GM19025 (cell line): Measurements from ENCODE around the gene ZNF662.

Experiments used
- ATAC-seq: cut with Tn5 transposase; IDR thresholded peaks from one replicate; pipeline ENCODE4 v1.9.1; 2021; ENCODE audit warnings: mild to moderate bottlenecking, low read depth, moderate library complexity; ENCODE audit not compliant: unreplicated experiment

The ZNF662 gene

DNA sequence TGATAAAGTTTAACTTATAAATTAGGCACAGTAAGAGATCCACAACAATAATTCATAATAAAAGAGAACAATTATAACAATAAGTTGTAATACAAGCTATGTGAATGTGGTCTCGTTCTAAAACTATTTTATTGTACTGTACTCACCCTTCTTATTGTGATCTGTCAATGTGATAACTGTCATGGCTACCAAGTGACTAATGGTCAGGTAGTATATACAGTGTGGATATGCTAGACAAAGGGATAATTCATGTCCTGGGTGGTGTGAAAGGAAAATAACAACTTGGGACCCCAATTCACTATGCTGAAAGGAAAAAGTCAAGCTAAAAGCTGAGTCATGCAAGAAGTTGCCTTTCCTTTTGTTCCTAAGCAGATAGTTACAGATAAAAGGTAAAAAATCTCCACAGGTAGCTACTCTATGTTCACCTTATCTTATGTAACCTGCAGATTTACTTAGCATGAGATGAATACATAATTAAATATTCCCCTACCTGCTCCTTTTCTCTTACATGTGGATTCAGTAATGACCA, 19.6 kb upstream of the ZNF662 start:
- no peak for ATAC-seq

DNA sequence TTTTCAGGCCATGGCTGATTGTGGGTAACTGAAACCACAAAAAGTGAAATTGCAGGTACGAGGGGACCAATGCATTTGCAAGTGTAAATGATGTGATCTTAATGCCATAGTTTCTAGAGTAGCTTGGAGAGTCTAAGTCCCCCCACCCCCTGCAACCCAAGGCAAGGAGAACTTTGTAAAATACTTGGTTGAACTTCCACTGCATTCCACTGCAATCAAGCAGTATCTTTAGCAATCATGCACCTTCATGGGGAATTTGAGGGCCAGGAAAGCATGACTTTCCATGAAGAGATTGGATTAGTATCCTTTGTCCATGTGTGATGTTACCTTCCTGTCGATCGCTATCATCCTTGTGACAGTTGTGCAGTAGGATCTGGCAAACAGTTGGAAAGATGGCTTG, 18.9 kb upstream of the ZNF662 start:
- no peak for ATAC-seq

DNA sequence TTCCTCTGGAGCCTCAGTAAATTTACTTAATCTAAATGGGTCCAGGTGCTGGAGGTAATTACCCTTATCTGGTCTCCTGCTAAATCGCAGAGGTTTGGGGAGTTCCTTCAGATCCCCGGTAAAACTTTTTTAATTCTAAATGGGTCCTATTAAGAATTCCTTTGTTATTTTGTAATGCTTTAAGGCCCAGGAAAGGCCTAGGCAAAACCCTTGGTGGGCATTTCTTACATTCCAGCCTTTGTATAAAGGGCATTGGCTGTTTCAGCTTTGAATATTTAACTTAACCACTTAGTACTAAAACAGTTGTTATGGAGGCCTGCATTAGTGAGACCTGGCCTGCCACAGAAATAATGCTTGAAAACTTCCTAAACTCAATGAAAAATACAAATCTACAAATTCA, 14.9 kb upstream of the ZNF662 start:
- ATAC-seq, result no peak

DNA sequence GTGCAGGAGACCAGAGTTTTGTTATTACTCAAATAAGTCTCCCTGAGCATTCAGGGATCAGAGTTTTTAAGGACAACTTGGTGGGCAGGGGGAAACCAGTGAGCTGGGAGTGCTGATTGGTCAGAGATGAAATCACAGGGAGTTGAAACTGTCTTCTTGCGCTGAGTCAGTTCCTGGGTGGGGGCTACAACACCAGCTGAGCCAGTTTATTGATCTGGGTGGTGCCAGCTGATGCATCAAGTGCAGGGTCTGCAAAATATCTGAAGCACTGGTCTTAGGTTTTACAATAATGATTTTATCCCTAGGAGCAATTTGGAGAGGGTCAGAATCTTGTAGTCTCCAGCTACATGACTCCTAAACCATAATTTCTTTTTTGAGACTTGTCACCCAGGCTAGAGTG, 13.8 kb upstream of the ZNF662 start:
- ATAC-seq, result no peak

DNA sequence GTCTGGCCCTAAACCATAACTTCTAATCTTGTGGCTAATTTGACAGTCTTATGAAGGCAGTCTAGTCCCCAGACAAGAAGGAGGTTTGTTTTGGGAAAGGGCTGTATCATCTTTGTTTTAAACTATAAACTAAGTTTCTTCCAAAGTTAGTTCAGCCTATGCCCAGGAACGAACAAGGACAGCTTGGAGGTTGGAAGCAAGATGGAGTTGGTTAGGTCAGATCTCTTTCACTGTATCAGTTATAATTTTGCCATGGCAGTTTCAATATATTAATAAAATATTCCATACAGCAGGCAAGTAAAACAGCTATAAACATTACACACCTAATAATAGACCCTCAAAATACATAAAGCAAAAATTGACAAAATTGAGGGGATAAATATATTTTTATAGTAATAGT, 13.1 kb upstream of the ZNF662 start:
- no peak for ATAC-seq

DNA sequence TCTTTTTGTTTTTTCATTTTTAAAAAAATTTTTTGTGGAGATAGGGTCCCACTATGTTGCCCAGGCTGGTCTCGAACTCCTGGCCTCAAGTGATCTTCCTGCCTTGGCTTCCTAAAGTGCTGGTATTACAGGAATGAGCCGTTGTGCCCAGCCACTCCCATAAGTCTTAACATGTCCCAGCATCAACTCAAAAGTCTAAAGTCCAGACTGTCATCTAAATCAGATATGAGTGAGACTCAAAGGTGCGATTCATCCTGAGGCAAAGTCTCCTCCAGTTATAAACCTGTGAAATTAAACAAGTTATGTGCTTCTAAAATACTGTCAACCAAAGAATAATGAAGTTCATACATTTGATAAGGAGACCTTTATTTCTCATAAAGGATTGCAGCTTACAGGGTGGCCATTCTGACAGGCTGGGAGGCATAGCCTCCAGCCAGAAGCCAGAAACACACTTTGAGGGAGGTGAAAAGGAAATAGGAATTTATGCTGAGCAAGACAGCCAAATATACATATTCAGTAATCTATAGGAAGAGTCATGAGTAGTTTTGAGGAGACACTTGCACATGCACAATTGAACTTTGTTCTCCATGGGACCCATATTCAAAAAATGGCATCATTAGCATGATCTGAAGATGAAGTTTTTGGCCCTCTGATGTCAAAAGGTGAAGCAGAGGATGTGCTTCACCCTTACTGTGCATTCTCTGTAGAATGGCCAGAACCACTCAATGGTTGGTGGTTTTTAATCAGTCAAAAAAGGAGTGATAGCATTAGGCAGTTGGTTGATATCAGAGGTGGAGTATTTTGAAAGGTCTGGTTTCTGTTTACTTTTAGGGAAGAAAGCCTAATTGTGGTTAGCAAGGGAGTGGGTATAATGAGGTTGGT, 11.0 kb upstream of the ZNF662 start:
- no peak for ATAC-seq

DNA sequence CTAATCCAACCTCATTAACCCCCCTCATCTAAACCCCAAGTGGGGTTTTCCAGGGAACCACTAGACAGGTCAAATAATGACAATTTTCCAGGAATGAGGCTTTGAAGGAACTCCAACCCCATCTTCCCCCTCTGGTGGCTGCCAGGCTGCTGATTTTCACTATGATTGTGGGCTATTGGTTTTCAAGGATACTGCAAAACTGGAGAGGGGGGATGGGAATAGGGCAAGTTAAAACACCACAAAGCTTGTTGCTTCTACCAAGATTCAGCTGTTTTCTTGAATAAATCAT, 10.4 kb upstream of the ZNF662 start:
- ATAC-seq, result no peak

DNA sequence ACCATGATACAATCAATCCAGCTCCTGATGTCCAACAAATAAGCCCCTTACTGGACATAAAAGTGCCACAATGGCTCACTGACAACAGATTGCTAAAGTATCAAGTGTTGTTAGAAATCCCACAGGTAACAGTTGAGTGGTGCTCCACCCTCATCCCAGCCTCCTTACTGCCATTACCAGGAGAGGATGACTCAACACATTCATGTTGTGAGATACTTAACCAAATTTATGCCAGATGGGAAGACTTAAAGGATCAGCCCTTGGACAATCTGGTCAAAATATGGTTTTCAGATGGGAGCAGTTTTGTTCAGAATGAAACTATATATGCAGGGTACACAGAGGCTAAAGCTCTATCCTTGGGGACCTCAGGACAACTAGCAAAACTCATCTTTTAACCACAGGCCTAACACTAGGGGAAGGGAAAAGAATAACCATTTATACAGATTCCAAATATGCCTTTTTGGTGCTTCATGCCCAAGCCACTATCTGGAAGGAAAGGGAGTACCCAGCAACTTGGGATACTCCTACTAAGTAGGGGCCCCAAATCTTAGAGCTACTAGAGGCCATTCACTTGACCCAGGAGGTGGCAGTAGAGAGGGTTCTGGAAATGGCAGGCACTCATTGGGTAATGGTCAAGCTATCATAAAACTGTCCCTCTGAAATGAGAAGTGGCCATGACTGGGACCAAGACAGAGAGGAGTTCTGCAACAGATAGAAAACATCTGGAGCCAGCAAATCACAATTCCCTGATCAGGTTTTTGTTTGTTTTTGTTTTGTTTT, 6.9 kb upstream of the ZNF662 start:
- no peak for ATAC-seq

DNA sequence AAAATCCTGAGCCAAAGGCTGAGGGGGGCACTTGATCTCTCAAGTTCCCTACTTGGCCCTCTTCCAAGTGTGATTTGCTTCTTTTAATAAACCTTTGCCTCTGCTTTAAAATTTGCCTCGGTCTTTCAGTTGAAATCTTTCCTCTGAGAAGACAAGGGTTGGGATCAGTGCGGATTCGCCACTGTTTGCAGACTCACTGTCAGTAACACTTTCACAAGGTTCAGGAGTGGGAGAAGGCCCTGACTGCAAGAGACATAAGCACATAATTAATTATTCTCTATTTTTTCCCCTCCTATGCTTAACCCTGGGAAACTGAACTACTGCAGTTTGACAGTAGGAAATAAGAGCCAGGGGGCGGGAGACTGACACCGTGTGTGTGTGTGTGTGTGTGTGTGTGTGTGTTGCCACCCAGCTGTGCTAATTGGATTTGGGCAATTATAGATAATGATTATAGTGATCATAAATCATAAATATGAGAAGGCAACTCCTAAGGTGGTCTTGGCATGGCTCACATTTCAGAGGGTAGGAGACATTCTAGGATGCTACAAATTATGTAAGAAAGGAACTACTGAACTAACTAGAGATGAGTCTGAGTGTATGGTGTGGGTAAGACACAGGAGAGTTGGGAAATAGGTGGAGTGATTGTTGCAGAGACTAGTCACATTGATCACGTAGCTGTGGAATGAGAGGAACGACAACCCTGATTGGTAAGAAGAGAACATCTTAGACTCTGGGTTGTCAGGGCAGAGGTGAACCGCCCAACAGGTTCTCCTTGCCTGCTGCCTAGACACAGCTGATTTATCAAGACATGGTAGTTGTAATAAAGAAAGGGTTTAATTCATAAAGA, 5.5 kb upstream of the ZNF662 start:
- no peak for ATAC-seq

DNA sequence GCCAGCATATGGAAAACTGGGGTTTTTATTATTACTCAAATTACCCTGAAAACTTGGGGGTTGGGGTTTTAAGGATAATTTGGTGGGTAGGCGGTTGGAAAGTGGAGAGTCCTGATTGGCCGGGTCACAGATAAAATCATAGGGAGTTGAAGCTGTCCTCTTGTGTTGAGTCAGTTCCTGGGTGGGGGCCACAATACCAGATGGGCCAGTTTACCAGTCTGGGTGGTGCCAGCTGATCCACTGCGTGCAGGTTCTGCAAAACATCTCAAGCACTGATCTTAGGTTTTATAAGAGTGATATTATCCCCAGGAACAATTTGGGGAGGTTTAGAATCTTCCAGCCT, 4.9 kb upstream of the ZNF662 start:
- no peak for ATAC-seq

DNA sequence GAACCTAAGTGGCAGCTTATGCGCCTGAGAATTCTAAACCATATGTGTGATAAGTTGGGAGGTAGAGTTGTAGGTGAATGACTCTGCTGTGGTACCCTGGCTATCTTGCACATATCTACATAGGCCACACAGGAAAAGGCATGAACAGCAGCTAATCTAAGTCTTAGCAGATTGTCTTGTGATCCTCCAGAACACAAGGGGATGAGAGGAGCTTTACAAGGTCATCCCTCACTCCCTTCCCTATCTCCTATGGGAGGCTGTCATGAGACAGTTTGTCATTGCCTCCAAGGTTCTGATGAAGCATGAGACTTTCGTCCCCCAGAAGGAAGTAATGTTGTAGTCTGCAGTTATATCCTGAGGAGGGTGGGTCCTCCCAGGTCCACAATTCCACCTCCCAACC, 3.7 kb upstream of the ZNF662 start:
- ATAC-seq, result no peak

DNA sequence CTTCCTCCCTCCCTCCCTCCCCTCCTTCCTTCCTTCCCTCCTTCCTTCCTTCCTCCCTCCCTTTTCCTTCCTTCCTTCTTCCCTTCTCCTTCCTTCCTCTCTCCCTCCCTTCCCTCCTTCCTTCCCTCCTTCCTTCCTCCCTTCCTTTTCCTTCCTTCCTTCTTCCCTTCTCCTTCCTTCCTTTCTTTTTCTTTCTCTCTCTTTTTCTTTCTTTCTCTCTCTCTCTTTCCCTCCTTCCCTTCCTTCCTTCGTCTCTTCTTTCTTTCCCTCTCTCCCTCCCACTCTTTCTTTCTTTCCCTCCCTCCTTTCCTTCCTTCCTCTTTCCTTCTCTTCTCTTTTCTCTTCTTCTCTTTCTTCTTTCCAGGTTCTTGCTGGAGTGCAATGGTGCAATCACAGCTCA, 1.9 kb upstream of the ZNF662 start:
- no peak for ATAC-seq

DNA sequence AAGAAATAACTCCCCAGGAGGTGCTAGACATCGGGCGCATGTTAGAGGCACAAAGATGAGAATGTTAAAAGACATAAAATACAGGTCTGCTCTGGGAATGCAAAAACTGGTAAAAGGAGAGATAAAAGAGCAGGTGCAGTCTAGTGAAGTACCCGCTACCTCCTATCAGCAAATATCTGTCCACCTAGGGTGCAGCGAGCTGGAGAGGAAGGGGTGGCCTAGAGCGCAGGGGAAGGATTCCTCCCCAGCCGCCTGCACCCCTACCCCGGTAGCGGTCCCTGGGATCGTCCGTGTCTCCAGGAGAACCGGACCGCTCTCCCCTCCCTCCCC, 237 bp upstream of the ZNF662 start:
- no peak for ATAC-seq

DNA sequence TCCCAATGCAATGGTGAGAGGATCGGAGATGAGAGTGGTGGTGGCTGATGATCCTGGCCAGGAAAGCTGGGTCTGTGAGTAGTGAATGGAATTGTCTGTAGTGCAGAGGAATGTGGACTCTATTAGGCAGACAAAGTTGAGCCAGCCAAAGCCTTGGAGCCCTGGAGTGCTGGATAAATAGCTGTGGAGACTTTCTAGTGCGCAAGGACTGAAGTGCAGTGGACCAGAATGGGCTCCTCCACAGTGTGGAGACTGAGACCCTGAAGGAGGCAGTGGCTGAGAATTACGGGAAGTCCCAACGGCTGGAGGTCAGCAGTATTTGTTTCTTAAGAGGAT, 874 bp downstream of the ZNF662 start:
- no peak for ATAC-seq

DNA sequence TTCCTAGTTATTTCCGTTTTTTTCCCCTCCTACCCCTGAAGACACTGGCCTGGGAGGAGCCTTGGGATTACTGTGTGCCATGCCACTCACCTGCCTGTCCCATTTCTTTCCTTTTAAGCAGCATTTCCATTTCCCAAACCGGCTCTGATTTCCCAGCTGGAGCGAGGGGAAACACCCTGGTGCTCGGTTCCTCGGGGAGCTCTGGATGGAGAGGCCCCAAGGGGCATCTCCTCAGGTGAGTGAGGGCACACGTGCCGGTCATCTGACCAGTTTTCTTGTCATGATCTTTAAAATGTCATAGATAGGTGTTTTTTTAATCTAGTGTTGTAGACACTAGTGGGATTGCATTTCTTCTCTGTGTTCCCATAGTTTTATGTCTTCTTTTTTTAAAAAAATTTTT, 2.7 kb downstream of the ZNF662 start:
- no peak for ATAC-seq

DNA sequence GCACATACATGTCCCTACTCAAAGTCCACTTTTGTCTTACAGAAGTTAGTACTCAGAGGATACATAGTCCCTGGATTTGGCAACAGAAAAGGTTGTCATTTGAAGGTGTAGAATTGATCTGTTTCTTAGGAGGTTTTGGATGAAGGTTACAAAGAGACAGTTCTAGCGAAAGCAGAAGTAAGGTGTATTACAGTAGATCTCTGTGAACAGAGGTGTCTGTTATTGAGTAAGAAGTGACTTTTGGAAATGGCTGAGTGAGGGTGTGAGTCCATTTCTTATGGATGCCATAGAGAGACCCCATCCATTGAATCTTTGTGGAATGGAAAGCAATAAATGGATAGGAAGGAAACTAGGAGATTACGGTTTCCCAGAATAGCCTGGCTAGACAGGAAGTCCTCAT, 5.6 kb downstream of the ZNF662 start:
- ATAC-seq, result no peak

DNA sequence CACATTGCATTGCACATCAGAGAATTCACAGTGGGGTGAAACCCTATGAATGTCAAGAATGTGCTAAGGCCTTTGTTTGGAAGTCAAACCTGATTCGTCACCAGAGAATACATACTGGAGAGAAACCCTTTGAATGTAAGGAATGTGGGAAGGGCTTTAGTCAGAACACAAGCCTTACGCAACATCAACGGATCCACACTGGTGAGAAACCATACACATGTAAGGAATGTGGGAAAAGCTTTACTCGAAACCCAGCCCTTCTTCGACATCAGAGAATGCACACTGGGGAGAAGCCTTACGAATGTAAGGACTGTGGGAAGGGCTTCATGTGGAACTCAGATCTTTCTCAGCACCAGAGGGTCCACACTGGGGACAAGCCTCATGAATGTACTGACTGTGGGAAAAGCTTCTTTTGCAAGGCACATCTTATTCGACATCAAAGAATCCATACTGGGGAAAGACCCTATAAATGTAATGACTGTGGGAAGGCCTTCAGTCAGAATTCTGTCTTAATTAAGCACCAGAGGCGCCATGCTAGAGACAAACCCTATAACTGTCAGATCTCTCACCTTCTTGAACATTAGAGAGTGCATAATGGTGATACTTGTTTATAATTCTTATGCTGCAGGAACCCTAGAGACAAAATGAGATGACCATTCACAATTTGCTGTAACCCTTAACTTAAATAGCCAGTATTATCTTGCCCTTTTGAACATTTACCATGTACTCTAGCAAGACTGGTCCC, 9.0 kb downstream of the ZNF662 start:
- ATAC-seq, result no peak

DNA sequence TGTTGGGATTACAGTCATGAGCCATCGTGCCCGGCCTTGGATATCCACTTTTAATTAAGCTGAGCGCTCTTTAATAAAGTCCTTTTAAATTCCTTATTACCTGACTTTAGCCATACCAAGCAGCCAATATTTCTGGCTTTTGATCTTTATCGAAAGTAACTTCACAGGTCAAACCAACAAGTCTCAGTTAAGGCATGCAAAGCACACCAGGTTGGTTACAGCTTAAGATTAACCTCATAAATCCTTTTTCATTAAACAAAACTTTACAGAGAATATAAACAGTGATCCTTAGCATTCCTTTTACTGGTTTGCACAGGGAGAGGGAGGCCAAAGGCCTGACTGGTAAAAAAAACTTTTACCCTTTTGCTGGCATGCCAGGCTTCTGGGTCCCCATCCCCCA, 17.7 kb downstream of the ZNF662 start:
- ATAC-seq, result no peak

DNA sequence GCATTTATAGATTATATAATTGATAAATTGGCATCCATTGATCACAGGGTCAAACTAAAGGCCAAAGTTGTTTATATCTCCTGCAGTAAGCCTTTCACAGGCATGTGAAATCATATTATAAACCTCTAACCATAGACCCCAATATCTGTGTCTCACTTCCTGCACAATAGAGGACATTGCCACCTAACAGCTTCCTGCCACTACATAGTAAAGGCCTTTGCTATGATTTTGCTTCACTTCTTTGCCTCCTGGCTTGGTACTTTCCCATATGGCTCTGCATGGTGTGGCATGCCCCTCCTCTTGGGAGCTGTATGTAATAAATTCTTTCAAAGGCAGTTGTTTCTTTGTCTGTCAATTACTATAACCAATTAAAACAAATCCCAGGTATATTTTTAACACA, 20.4 kb downstream of the ZNF662 start:
- ATAC-seq, result no peak

DNA sequence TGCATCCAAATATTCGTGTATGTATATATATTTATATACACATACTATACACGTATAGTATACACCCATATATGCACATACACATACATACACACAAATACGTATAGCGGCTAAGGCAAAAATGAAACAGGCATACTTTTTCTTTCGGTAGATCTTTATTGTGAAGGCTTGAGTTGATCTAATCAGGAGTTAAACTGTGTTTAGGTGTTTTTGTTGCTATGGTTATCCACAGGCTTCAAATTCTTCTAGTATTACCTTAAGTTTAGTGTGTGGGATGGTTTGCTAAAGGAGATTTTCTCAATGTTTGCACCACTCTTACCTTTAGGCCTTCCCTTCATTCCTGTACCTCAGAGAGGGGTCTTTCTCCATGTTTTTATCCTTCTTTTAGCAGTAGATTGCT, 28.2 kb downstream of the ZNF662 start:
- ATAC-seq, result no peak

DNA sequence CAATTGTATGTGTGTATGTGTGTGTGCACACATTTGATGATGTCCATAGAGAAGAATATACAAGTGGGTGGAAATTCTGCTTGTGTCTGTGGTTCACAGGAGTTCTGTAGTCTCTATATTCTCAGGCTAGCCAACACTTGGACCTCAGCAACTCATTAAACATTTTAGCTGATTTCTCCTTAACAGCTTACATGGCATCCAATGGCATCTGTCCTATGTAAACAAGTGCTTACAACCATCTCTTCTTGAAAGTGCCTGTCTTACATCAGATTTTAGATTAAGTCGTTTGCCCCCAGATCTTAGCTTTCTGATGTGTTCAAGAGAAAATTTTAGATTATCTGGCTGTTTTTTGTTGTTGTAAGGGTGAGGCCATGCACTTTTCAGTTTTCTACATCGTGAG, 29.0 kb downstream of the ZNF662 start:
- ATAC-seq, result no peak
